ENCODE results near the gene MIB2. TPM values are rescaled to one million over a fixed set of nuclear protein-coding genes. Genes with fewer than 3 reads are reported as not detected.

Gene MIB2
- total and polyA plus RNA-seq, 2 of the 4 experiments (the other 2 are of a cell fraction), result 17.2 to 47.8 TPM

GRCh38 chr1:1624443-1625403 lies 9.4 kb downstream of the MIB2 start (continued):
- TF ChIP-seq MAZ (IDR thresholded peaks at IDR 0.05; ENCODE audit: borderline replicate concordance, low read depth, low read length) (no peak), ELK1 (IDR thresholded peaks at IDR 0.05; ENCODE audit: borderline replicate concordance, low read depth, low read length) (no peak), RCOR1 (IDR thresholded peaks at IDR 0.05; ENCODE audit: insufficient replicate concordance, low read length) (no peak), MAFK (IDR thresholded peaks at IDR 0.05; ENCODE audit: low read depth, low read length) (no peak), NFE2L2 (IDR thresholded peaks at IDR 0.05; ENCODE audit: low read depth, low read length) (no peak)
